Liver (tissue), 9 donors: Measurements from ENCODE around the gene ABCD3. TPM values are rescaled to one million over a fixed set of nuclear protein-coding genes. Genes with fewer than 3 reads are reported as not detected.

Source experiments
- DNase-seq: peaks from one replicate; pipeline ENCODE4 v3.0.0-alpha.2; 2017; ENCODE audit warnings: low spot score
- H3K27ac ChIP-seq, 2 donors: one replicate each; pipeline ENCODE4 v1.7.0; 2013; ENCODE audit warnings: inconsistent platforms in 2 of 2, low read length in 2 of 2, control low read depth in 1 of 2, low read depth in 1 of 2, mild to moderate bottlenecking in 1 of 2
- H3K27me3 ChIP-seq, 4 donors: one replicate each; pipeline versions ENCODE4 v1.6.1 to v1.7.0; 2013; ENCODE audit warnings: low read length in 3 of 4, inconsistent platforms in 1 of 4, mild to moderate bottlenecking in 1 of 4, moderate library complexity in 1 of 4; ENCODE audit not compliant: control insufficient read depth in 4 of 4, insufficient read depth in 4 of 4
- H3K36me3 ChIP-seq, 4 donors: one replicate each; pipeline versions ENCODE4 v1.6.1 to v1.7.0; 2013; ENCODE audit warnings: low read length in 3 of 4, mild to moderate bottlenecking in 3 of 4, low read depth in 1 of 4, moderate library complexity in 1 of 4; ENCODE audit not compliant: control insufficient read depth in 4 of 4, insufficient read depth in 3 of 4
- H3K4me1 ChIP-seq, 4 donors: one replicate each; pipeline versions ENCODE4 v1.6.1 to v1.7.0; 2013; ENCODE audit warnings: low read length in 3 of 4, mild to moderate bottlenecking in 3 of 4, moderate library complexity in 1 of 4; ENCODE audit not compliant: control insufficient read depth in 4 of 4, insufficient read depth in 4 of 4
- H3K4me3 ChIP-seq, 3 donors: one replicate each; pipeline versions ENCODE4 v1.6.1 to v1.7.0; 2013; ENCODE audit warnings: low read length in 3 of 3, control low read depth in 1 of 3, low read depth in 1 of 3, mild to moderate bottlenecking in 1 of 3
- H3K9ac ChIP-seq, 2 donors: one replicate each; pipeline ENCODE4 v1.7.0; 2013; ENCODE audit warnings: low read length in 2 of 2, mild to moderate bottlenecking in 2 of 2, moderate library complexity in 2 of 2, control low read depth in 1 of 2, low read depth in 1 of 2
- H3K9me3 ChIP-seq, 4 donors: one replicate each; pipeline versions ENCODE4 v1.6.1 to v1.7.0; 2013; ENCODE audit warnings: low read length in 3 of 4; ENCODE audit not compliant: control insufficient read depth in 4 of 4
- ATF3 ChIP-seq: IDR thresholded peaks from 2 replicates; pipeline ENCODE4 v1.6.1; 2016; ENCODE audit warnings: antibody characterized with exemption
- CTCF ChIP-seq: fragments of 150-350 bp; IDR thresholded peaks from 2 replicates; pipeline ENCODE4 v1.5.1; 2017; ENCODE audit warnings: improper control_type of control experiment, low read depth, low read length; ENCODE audit not compliant: missing input control
- EGR1 ChIP-seq, 2 donors: IDR thresholded peaks; 2 replicates each; pipeline ENCODE4 v1.6.1; 2016 to 2018; ENCODE audit warnings: antibody characterized with exemption in 2 of 2, low read depth in 2 of 2
- FOXA1 ChIP-seq: IDR thresholded peaks from 2 replicates; pipeline ENCODE4 v1.6.1; 2016; ENCODE audit warnings: antibody characterized with exemption
- HNF4A ChIP-seq, 2 donors: conservative IDR thresholded peaks; 2 replicates each; pipeline ENCODE4 v1.6.1; 2016; ENCODE audit warnings: antibody characterized with exemption in 2 of 2, mild to moderate bottlenecking in 2 of 2
- HNF4G ChIP-seq: IDR thresholded peaks from 2 replicates; pipeline ENCODE4 v1.6.1; 2016; ENCODE audit warnings: antibody characterized with exemption
- JUND ChIP-seq, 2 donors: IDR thresholded peaks; 2 replicates each; pipeline ENCODE4 v1.6.1; 2016; ENCODE audit warnings: antibody characterized with exemption in 2 of 2
- MAX ChIP-seq: IDR thresholded peaks from 2 replicates; pipeline ENCODE4 v1.6.1; 2016; ENCODE audit warnings: antibody characterized with exemption
- REST ChIP-seq: IDR thresholded peaks from 2 replicates; pipeline ENCODE4 v1.6.1; 2016; ENCODE audit warnings: antibody characterized with exemption, mild to moderate bottlenecking
- RXRA ChIP-seq, 2 donors: IDR thresholded peaks; 2 replicates each; pipeline ENCODE4 v1.6.1; 2017 to 2018; ENCODE audit warnings: antibody characterized with exemption in 2 of 2, mild to moderate bottlenecking in 1 of 2
- WGBS: extraction: QIAGEN DNeasy Blood & Tissue Kit; methylation state at CpG from one replicate; pipeline ENCODE4 v1.1.7; 2013; 5-methylcytosine and 5-hydroxymethylcytosine counted together
- polyA plus RNA-seq, 2 donors: library from polyadenylated mRNA; stranded (reverse) in 1 of 2; unstranded in 1 of 2; fragments of 200-250 nt in 1 of 2; fragments of >200 nt in 1 of 2; fragmentation: Nextera tagmentation in 1 of 2; extraction: Ambion mirVana in 1 of 2; gene quantifications; one replicate each; pipeline versions ENCODE4 v1.2.1 to v1.2.3, GENCODE V29; 2013 to 2015
- total RNA-seq, 2 donors: library from RNA; depleted of rRNA; stranded (reverse); fragments of >200 nt; gene quantifications; one replicate each; pipeline ENCODE4 v1.2.3, GENCODE V29; 2014
- donor health status: healthy.
- donor health status: healthy.
- donor health status: healthy.
- donor health status: healthy.
- donor health status: healthy.

Gene ABCD3
- total and polyA plus RNA-seq, 4 donors, result 49.2 to 133 (median 62.5) TPM

GRCh38 chr1:94553931-94554330 lies 135.7 kb downstream of the ABCD3 start:
- WGBS, result 81% methylated on average over 4 of the region's 4 CpGs
- H3K9me3 ChIP-seq, result no peaks in the 10 kb centered on the region
- TF ChIP-seq HNF4G, result no peak
- no peak for TF ChIP-seq REST
- no peaks in the 10 kb centered on the region for H3K36me3 ChIP-seq
- no peaks in the 10 kb centered on the region for H3K4me1 ChIP-seq
- no peak overlapping the region for H3K27ac ChIP-seq
- H3K4me3 ChIP-seq, result no peak overlapping the region
- no peaks in the 10 kb centered on the region for H3K27me3 ChIP-seq
- no peak overlapping the region for H3K9ac ChIP-seq
- DNase-seq, result no peak

GRCh38 chr1:94554580-94554979 lies 136.4 kb downstream of the ABCD3 start:
- DNase-seq, result no peak
- 91% methylated on average over 5 of the region's 5 CpGs for WGBS
- no peaks in the 10 kb centered on the region for H3K4me1 ChIP-seq

GRCh38 chr1:94555091-94555490 lies 136.9 kb downstream of the ABCD3 start:
- Histone ChIP-seq H3K27ac (no peak overlapping the region), H3K9ac (no peak overlapping the region)
- WGBS, result 86% methylated on average over 5 of the region's 5 CpGs

More at GRCh38 chr1:94554580-94554979, 136.4 kb downstream of the ABCD3 start:
- no peaks in the 10 kb centered on the region for H3K36me3 ChIP-seq
- no peak overlapping the region for H3K27ac ChIP-seq
- no peak overlapping the region for H3K9ac ChIP-seq
- H3K9me3 ChIP-seq, result no peaks in the 10 kb centered on the region
- no peak overlapping the region for H3K4me3 ChIP-seq
- H3K27me3 ChIP-seq, result no peaks in the 10 kb centered on the region
- no peak for TF ChIP-seq HNF4A (conservative IDR thresholded peaks at IDR 0.05)
- TF ChIP-seq RXRA (IDR thresholded peaks at IDR 0.05), result peak in 1 of 2 donors; percentile 8

GRCh38 chr1:94559921-94560320 lies 141.7 kb downstream of the ABCD3 start:
- Histone ChIP-seq H3K27me3 (no peaks in the 10 kb centered on the region), H3K4me1 (no peaks in the 10 kb centered on the region), H3K27ac (no peak overlapping the region), H3K4me3 (no peak overlapping the region), H3K9ac (no peak overlapping the region), H3K9me3 (no peaks in the 10 kb centered on the region), H3K36me3 (no peaks in the 10 kb centered on the region)
- WGBS, result 95% methylated on average over 1 of the region's 1 CpG
- no peak for TF ChIP-seq MAX
- TF ChIP-seq FOXA1, result no peak
- TF ChIP-seq CTCF, result no peak
- TF ChIP-seq ATF3, result no peak
- TF ChIP-seq EGR1 (IDR thresholded peaks at IDR 0.05; ENCODE audit: low read depth in 2 of 2), result no peak
- DNase-seq, result no peak

More at GRCh38 chr1:94555091-94555490, 136.9 kb downstream of the ABCD3 start:
- Histone ChIP-seq H3K27me3 (no peaks in the 10 kb centered on the region), H3K9me3 (no peaks in the 10 kb centered on the region), H3K36me3 (no peaks in the 10 kb centered on the region), H3K4me1 (no peaks in the 10 kb centered on the region), H3K4me3 (no peak overlapping the region)
- DNase-seq, result no peak
- no peak for TF ChIP-seq JUND (IDR thresholded peaks at IDR 0.05)
